GM21825 (cell line): ENCODE results near the gene ZBTB17.
A peak's percentile ranks its signal among the peaks of the same experiment; 100 is the strongest.
"Not testable (repeated sequence)": the region's sequence is repeated elsewhere in the genome, so short reads cannot be mapped to it uniquely, and the experiment has no call there.

ENCODE experiments used
- ATAC-seq: cut with Tn5 transposase; IDR thresholded peaks from one replicate; pipeline ENCODE4 v1.9.1; 2021; ENCODE audit warnings: mild to moderate bottlenecking, moderate library complexity; ENCODE audit not compliant: unreplicated experiment

ZBTB17 gene

DNA sequence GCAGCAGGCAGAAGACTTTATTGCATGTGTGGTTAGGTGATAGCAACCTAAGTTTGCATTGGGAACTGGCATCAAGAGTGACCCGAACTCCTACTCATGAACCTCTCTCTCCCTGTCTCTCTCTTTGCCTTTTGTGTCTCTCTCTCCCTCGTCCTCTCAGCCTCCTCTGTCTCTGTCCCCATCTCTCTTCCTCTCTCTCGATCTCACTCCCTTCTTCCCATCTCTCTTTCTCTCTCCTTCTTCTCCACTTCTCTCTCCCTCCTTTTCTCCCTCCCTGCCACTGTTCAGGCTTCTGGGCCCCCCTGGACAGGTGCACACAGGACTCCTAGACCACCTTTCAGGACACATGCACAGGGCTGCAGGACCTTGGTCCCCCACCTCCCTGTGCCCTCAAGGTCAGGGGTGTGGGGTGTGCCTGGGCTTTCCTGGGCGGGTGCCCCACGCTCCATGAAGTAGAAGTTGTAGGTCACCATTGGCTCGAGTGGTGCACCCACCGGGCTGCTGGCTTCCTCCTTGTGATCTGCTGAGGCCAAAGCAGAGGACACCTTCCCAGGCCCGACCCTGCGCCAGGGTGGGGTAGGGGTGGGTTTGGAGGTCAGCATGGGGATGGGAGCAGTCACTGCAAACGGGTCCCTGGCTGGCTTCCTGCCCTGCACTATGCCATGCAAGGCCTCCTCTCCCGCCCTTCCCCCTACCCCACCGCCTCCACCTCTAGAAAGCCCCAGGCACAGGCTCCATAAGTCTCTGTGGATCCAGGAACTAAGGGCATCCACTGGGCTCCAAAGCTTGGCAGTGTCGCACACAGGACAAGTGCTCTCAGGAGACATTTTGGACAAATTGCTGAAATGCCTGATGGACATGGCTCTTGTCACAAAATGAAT is 13.2 kb upstream of the ZBTB17 start:
- ATAC-seq: no peak

DNA sequence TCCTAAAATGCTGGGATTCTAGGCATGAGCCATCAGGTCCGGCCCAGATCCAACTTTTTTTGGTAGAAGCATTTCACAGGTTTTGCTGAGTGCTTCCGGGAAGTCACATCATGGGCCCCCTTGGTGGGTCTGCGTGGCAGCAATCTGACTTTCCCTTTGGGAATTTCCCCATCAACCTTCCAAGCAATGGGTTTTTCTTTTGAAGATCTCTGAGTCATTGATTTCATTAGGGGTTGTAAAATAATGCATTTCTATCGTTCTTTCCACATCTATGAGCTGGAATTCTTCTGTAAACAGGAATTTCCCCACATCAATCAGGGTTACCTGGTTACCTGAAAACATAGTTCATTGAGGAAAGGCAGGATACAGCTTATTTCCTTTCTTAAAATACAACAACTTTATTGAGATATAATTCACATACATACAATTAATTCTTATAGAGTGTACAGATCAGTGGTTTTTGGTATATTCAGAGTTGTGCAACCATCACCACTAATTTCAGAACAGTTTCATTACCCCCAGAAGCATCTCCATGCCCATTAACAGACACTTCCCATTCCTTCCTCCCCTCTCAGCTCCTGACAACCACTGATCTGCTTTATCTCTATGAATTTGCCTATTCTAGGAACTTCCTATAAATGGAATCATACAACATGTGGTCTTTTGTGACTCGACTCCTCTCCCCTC is 9.9 kb upstream of the ZBTB17 start:
- ATAC-seq: no peak

DNA sequence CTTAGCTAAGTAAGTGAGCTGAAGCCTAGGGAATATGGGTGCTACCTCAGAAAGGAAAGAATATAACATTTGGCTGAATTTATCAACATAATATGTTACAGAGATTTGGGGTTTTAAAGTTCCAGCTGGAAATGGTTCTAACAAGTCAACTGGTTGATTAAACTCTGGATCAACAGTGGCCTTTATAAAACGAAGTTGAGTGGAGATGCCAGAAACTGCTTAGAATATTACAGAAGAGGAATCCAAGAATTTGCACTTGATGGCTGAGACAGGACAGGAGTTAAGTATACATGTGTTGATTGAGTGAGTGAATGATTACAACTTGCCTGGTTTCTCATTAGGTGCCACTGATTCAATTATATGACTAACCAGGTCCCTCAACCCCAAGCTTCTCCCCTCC is 7.4 kb upstream of the ZBTB17 start:
- no peak for ATAC-seq

DNA sequence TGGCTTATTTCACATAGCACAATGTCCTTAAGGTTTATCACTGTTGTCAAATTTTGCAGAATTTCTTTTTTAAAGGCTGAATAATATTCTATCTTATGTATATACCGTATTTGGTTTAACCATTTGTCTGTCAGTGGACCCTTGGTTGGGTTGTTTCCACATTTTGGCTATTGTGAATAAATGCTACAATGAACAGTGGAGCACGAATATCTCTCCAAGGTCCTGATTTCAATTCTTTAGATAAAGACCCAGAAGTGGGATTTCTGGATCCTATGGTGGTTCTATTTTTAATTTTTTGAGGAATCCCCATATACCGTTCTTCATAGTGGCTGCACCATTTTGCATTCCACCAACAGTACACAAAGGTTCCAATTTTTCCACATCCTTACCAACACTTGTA is 5.8 kb upstream of the ZBTB17 start:
- ATAC-seq: no peak

DNA sequence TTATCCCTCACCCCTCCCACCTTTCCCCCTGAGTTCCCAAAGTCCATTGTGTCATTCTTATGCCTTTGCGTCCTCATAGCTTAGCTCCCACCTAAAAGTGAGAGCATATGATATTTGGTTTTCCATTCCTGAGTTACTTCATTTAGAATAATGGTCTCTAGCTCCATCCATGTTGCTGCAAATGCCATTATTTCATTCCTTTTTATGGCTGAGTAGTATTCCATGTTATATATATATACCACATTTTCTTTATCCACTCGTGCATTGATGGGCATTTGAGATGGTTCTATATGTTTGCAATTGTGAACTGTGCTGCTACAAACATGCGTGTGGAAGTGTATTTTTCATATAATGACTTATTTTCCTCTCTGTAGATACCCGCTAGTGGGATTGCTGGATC is 2.0 kb upstream of the ZBTB17 start:
- ATAC-seq: not testable (repeated sequence)

DNA sequence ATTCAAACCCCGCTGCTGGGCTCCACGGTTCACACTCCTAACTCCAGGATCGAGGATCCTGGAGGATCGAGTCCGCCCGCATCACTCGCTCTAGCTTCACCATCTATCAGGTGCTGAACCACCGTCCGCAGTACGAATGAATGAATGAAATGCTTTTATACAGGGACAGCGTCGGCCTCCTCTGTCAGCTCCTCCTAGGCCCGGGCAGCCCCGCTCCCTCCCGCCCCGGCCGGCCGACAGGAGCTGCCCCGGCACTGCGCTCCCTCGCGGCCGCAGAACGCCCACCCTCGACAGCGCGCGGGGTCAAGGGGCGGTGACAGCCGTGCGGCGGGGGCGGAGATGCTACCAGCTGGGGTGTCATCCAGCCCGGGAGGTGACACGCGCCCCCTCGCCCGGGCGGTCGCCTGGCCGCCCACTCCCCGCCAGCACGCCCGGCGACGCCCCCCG is 520 bp downstream of the ZBTB17 start:
- peak; percentile 49 for ATAC-seq

DNA sequence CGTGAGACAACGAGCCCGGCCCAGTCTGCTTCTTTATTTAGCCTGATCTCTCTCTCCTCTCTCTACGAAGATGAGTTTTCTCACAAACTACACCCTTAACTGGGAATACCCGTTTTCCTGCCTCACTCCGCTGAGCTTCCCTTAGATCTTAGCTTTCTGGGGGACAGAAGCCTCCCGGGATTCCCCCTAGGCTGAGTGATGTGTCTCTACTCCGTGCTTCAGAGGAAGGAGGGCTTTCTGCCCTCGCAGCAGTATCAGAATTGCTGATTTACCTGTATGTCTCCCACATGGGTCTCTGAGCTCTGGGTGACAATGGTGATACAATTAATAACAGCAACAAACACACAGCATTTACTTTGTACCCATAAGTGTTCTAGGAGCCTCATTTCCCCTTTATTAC is 1.0 kb downstream of the ZBTB17 start:
- no peak for ATAC-seq

DNA sequence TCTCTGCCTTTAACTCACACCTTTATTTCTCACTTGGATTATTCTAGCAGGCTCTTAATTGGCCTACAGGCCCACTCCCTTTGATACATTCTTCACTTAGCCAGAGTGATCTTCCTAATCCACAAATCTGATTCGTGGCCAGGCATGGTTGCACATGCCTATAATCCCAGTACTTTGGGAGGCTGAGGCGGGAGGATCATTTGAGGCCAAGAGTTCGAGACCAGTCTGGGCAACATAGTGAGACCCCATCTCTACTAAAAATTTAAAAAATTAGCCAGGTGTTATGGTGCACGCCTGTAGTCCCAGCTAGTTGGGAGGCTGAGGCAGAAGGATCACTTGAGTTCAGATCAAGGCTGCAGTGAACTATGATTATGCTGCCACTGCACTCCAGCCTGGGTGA is 2.1 kb downstream of the ZBTB17 start:
- no peak for ATAC-seq

DNA sequence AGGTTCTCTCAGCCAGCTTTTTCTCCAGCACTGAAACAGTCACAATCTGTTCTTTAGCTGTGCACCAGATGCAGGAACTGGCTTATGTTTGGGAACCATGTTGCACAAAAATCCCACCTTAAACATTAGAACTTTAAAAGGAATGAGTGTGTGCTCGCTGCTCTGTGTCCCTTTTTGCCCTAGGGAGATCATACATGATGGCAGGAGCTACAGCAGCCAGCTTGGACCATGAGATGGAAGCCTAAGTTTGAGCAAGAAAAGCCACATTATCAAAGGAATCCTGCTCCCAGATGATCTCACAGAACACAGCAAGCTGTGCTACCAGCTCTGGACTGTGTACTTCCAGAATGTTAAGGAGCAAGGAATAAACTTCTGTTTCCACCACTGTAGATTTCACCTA is 3.5 kb downstream of the ZBTB17 start:
- ATAC-seq: no peak

DNA sequence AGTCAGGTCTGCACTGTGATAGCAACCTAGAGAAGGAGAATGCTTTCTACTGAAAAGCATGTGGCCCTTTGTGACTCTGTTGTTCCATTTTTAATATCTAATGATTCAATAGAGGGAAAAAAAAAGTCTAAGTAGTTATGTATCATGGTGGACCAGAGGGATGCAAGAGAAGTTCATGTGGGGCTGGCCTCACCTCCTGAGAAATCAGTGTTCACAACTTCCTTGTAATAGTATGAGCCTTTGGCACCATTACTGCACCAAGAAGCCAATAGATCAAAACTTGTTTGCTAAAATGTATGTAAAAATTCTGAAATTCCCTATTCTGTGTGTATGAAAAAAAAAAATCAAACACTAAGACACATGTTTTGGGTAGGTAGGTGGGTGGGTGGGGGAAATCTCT is 5.0 kb downstream of the ZBTB17 start:
- ATAC-seq: no peak

DNA sequence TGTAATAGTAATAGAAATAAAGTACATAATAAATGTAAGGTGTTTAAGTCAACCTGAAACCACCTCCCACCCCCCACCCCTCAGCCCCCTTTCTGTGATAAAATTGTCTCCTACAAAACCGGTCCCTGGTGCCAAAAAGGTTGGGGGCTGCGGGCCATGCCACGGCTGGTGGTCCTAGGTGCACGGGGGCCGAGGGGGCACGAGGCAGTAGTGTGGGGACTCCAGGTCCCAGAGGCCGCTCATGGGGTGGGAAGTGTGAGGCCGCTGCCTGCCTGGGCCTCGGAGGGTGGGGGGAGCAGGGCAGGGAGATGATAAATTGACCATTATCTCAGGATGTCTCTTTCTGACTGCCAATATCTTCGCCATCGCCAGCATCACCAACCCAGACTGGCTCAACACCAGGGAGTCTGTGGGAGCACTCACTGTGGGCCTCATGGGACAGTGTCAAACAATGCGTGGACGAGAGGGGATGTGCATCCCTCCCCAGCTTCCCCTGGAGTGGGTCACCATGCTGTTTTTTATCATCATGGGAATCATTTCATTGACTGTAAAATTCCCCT is 6.5 kb downstream of the ZBTB17 start:
- ATAC-seq: no peak

DNA sequence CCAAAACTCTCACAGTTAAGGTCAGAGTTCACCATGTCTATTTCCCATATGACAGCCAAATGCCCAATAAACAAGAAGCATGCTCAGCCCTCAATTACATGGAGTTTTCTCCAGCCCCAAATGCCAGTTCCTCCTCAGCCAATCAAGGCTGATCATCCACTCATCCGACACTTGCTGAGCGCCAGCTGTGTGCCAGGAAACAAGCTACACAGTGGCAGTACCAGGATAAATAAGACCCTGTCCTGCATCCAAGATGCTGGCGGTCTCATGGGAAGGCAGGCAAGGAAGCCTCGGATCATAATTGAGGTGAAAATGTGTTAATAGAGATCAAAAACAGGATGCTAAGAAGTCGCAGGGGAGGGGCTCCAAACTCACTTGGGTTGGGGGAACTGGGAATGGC is 7.7 kb downstream of the ZBTB17 start:
- no peak for ATAC-seq

DNA sequence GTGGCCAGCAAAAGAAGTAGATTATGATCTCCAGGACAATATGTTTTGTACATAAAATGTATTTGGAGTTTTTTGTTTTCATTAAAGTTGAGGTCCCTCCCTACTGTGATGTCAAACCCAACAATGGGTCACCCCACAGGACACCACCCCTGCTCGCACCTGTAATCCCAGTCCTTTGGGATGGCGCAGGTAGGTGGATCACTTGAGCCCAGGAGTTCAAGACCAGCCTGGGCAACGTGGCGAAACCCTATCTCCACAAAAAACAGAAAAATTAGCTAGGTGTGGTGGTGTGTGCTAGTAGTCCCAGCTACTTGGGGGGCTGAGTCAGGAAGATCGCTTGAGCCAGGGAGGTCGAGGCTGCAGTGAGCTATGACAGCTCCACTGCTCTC is 9.0 kb downstream of the ZBTB17 start:
- ATAC-seq: no peak

DNA sequence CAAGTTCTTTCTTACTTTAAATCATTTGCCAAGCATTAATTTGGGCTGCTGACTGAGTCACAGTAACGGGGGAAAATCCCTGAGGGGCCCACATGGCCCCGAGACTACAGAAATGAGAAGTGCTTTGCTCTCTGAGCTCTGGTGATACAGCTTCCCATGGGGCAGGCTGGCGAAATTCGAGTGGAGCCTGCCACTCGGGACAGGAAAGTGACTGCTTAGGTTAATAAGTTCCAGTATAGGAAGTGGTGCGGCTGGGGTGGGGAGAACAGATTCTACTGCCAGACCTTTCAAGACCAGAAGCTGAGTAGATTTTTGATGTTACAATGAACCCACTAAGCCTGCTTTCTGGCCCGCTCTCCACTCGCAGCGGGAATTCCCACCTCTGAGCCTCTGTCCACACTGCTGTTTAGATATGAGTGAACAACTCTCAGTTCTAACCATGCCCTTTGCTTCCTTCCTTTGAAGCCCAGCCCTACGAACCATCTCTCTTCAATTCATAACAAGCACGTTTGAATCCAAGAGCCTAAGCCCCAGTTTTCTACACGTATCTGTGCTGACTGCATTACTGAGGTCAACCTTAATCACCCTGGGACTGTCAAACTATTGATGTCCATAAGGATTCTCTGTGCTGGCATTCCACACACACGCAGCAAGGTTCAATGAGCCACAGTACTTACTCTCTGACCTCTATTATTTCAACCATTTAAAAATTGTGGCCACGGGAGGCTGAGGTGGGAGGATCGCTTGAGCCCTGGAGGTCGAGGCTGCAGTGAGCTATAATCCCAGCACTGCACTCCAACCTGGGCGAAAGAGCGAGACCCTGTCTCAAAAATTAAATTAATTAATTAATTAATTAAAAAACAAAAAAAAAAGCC is 9.6 kb downstream of the ZBTB17 start:
- ATAC-seq: peak; percentile 66

DNA sequence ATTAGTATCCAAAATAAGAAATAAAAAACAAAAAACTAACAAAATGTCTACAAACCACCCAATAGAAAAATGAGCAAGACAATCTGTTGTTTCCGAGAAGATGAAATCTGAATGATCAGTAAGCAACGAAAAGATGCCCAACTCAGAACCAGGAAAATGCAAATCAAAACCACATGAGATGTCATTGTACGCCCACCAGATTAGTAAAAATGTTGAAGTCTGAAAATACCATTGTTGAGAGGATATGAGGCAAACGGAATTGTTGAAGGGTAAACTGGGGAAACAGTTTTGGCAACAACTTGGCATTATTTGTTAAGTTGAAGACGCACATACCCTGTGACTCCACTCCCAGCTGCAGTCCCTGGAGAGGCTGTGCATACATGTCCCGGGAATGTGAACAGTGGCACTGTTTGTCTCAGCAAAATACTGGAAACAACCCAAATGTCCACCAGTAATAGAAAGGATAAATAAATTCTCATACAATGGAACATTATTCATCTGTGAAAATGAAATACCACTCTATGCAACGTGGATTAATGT is 10.6 kb downstream of the ZBTB17 start:
- no peak for ATAC-seq

DNA sequence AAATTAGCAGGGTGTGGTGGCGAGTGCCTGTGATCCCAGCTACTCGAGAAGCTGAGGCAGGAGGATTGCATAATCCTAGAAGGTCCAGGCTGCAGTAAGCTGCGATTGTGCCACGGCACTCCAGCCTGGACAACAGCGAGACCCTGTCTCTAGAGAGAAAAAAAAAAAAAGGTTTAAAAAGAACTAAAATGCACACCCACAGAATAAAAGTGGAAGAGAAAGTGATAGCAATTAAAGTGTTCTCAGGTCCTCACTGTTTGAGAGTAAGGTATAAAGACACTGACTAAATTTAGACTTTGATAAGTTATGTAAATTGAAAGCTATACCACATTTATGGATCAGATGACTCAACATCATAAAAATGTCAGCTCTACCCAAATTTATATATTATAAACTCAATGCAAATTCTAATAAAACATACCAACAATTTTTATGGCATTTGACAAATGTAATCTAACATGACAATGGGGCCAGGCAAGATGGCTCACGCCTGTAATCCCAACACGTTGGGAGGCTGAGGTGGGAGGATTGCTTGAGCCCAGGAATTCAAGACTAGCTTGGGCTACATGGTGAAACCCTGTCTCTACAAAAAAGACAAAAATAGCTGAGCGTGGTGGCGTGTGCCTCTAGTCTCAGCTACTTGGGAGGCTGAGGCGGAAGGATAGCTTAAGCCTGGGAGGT is 11.8 kb downstream of the ZBTB17 start:
- no peak for ATAC-seq

DNA sequence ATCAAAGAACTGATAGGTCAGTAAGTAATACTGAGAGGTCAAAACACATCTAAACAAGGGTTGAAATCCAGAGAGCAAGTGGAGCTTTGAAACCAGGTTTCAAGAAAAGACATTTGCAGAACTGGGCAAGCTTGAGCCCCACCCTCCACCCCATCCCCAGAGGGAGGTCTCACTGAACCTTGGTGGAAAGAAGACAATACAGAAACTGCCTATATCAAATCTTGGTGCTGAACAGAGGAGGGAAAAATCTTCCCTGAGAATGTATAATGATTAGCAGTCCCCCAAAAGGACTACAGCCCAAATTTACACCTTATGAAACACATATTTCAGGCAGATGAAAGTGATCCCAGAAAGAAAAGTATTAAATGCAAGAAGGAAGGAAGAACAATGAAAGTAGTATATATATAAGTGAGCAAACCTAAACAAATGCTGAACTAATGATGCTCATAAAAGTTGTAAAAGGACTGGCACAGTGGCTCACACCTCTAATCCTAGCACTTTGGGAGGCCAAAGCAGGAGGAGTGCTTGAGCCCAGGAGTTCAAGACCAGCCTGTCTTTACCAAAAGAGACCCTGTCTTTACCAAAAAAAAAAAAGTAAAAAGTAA is 12.4 kb downstream of the ZBTB17 start:
- ATAC-seq: no peak

DNA sequence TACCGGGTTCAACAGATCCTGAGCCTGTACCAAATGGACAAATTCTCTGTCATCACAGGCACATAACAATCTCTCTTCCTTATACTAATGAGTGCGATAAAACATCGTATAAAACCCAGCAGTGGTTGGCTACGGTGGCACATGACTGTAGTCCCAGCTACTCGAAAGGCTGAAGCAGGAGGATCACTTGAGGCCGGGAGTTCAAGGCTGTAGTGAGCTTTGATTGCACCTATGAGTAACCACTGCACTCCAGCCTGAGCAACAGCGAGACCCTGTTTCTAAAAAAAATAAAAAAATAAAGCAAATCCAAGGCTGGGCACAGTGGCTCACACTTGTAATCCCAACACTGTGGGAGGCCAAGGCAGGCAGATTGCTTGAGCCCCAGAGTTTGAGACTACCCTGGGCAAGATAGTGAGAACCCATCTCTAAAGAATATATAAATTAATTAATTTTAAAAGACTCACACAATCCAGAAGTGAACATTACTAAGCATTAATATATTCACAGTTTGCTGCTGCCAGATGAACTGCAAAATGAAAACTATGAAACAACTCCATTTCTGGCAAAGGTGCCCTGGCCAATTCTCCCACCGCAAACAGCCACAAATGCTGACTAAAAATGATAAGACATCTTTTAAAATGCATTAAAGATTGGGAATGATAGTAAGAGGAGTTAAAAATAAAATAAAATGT is 13.1 kb downstream of the ZBTB17 start:
- no peak for ATAC-seq

DNA sequence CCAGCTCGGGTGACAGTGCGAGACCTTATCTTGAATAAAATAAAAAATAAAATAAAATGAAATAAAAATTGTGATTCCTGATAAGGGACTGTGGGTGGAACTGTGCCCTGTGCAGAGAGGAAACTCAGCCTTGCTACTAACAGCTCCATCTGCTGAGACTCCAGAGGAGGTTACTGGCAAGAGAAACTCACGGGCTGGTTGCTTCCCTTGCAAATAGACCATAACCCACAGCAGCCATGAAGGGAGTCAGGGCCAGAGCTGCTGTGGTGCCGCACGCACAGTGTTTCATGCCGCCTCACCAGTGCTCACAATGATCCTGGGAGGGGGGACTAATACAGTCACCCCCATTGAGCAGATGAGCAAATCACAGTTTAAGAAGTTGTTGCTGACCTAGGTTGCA is 13.7 kb downstream of the ZBTB17 start:
- ATAC-seq: no peak
